HG03064 (cell line): ENCODE results near the gene NOXO1.
A peak's percentile ranks its signal among the peaks of the same experiment; 100 is the strongest.
"Not testable (repeated sequence)": the region's sequence is repeated elsewhere in the genome, so short reads cannot be mapped to it uniquely, and the experiment has no call there.

ENCODE experiments used
- ATAC-seq: cut with Tn5 transposase; IDR thresholded peaks from one replicate; pipeline ENCODE4 v1.9.1; 2021; ENCODE audit warnings: low read depth; ENCODE audit not compliant: unreplicated experiment

NOXO1 gene

DNA sequence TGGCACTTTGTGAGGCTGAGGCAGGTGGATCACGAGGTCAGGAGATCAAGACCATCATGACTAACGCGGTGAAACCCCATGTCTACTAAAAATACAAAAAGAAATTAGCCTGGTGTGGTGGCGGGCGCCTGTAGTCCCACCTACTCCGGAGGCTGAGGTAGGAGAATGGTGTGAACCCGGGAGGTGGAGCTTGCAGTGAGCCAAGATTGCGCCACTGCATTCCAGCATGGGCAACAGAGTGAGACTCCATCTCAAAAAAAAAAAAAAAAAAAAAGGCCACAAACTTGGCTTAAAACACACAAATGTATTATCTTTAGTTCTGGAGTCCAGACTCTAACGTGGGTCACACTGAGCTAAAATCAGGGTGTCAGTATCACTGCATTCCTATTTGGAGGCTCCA lies 30.5 kb upstream of the NOXO1 start:
- ATAC-seq, result not testable (repeated sequence)

DNA sequence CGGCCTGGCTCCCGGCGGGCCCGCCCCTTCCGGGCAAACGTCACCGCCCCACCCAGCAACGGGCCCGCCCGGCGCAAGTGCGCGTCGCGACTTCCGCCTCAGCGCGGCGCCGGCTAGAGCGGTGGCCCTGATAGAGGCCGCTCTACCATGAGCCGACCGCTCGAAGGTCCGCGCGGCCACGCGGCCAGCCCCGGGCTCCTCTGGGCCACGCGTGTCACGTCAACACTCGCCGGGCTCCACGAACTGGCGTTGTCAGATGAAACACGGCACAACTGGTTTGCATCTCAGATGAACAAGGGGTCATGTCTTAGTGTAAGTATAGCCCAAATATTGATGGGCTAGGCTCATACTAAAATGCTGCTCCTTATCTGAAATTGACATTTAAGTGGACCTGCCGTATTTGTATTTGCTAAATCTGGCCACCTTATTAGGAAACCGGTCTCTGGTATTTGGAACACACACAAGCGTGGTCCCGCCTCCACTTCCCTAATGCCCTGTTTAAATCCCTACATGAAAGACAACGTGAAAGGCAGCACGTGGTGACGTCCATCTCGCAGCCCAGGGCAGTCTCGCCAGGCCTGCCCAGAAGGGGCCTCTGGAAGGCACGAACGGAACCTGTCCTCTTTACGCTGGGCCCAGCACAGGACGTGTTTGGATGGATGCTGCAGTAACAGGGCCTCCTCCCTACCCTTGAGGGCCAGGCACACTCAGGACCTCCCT lies 28.7 kb upstream of the NOXO1 start, which contains the start of gene ZNF598:
Gene ZNF598 (minus strand): TSS at position 31 of the 720 bp plus-strand sequence.
- peak; percentile 74 for ATAC-seq

DNA sequence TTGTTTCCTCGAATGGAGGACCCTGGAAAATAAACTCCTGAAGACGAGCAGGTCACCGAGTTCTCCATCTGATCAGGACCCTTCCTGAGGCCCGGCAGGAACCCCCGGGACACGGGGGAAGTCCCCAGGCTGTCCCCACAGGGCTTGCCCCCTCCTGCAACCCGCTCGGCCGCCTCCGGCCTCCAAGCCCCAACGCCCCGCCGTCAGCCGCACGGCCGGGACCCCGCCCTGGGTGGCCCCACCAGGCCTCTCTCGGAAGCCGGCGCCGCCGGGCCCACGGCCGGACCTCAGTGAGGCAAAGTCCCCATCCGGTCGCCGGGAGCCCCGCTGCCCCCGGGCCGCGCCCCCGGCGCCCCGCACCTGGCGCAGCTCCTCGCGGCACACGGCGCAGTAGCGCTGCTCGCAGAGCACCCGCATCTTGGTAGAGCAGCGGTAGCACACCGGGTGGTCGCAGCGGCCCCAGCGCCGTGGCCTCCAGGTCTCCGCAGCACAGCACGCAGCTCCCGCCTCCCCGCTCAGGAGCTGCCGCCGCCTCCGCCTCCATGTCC lies 28.0 kb upstream of the NOXO1 start:
- ATAC-seq, result peak; percentile 35

DNA sequence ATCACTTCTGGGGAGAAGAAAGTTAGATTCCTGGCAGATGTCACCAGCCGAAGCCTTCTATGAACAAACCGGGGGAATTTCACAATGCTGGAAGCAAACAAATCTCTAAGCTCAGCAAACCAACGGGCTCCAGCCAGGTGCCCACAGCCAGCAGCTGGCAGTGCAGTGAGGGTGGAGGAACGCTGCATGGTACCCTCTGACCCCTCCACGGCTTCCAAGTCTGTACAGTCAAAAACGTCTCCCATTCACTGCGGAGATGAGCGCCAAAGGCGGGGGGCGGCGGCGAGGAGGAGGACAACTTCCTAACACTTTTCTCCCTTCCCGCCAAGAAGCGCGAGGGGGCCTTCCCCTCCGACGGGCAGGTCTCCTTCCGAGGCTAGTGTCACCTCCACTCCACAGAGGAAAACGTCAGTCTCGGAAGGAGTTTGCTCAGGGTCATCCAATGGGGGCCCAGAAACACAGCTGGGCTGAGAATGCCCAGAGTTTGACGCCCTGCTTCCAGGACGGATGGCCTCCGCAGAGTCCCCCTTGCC lies 27.4 kb upstream of the NOXO1 start:
- ATAC-seq, result no peak

DNA sequence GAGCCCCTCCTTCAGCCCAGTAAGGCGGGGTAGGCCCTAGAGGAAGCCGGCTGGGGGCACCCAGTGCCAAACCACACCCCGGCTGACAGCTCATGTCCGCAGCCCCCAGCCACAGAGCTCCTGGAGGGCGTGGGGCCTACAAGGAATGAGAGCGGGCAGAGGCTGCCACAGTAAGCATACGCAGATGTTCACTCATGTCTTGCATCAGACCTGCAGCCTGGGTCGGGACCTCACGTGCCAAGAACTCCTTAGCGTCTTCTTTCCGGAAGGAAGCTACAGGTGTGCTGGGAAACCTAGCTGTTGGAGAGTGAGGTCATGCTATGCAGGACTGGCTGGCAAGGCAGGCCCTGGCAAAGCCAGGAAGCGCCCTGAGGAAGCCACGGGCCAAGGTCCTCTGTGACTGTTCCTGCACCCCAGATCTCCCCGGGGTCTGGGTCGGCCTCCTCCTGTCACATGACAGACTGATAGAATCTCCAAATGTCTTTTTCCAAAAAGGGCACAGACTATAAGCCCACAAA lies 26.8 kb upstream of the NOXO1 start:
- no peak for ATAC-seq

DNA sequence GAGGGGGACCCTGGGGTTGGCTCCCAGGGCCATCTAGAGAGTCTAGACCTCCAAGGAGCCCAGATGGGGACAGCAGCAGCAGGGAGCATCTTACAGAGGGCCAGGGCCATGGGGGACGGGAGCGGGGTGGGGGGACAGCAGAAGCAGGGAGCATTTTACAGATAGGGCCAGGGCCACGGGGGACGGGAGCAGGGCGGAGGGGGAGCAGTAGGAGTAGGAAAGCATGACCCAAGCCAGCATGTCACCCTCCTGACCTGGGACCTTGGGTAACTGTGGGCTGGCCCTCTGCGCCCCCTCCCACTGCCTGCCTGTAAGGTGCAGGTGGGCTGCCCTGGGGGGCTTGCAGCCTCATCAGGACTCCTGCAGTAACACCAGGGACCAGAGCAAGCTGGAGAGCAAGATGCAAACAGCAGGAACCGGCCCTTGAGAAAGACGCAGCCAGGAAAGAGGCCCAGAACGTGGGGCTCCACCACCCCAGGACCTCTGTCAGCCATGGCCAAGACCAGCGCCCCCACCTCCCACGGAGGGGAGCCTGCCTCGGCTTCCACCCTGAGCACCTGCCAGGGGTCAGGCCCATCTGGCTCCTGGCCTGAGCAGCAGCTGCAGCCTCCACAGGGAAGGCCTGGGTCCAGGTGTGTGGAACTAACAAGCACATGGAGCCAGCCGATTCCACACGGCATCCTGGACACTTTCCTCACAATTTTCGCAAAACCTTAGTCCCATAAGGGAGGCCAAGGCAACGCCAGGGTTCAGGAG lies 26.0 kb upstream of the NOXO1 start:
- ATAC-seq, result no peak

DNA sequence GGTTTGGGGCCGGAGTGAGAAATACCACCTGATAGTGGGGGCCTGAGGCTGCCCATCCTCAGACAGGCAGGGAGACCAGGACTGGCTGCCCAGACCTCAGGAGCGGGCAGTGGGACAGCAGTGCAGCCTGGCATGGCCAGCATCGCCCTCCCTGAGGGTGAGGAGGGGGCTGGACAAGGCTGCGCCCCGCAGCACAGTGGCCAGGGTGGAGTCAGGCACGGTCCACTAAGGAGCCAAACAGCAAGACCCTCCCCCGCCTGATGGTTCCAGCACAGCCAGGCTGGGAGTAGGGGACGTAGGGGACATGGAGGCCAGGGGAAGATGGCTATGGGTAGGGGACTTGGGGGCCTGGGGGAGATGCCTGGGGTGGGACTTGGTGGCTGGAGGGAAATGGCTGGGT lies 25.0 kb upstream of the NOXO1 start:
- ATAC-seq, result no peak

DNA sequence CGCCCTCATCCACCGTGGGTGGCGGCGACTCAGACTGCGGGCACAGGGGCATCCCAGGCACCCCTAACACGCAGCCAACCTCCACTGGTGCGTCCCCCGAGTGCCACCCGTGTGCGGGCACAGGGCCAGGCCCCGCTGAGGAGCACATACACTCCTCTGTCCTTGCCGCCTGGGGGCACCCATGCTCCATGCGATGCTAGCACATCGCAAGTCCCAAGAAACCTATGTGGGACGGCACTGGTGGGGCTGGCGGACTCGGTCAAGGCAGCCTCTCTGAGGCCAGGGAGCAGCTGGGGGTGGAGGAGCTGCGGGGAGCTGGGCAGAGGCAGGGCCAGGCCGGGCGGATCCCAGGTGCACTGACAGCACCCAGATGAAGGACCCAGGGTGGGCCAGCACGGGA lies 24.4 kb upstream of the NOXO1 start:
- ATAC-seq, result no peak

DNA sequence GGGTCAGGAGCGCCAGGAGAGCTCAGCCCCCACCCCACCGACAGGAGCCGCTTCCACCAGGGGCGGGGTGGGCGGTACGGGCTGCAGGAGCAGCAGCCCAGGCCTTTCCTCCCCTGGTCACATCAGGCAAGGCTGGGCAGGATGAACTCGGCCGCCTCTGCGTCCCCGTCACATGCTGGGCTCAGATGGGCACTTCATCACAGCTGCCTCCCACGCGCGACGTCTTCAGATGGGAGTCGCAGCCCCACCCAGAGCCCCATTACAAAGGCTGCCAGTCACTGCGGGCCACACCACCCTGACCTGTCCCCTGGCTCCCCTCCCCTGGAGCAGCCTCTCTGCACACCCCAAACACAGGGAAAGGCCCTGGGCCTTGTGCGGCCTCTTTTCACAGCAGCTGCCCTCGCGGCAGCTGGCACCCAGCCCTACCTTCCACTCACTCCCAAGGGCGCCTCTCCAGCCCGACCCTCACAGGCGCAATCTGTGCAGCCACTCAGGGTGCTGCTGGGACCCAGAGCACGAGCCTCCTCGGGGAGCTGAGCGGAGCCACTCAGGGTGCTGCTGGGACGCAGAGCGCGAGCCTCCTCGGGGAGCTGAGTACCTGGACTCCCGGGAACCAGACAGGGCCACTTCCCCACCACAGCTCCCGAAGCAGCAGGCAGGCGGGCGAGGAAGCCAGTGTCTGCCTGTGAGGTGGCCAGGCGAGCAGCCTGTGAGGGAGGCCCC lies 23.7 kb upstream of the NOXO1 start:
- no peak for ATAC-seq

DNA sequence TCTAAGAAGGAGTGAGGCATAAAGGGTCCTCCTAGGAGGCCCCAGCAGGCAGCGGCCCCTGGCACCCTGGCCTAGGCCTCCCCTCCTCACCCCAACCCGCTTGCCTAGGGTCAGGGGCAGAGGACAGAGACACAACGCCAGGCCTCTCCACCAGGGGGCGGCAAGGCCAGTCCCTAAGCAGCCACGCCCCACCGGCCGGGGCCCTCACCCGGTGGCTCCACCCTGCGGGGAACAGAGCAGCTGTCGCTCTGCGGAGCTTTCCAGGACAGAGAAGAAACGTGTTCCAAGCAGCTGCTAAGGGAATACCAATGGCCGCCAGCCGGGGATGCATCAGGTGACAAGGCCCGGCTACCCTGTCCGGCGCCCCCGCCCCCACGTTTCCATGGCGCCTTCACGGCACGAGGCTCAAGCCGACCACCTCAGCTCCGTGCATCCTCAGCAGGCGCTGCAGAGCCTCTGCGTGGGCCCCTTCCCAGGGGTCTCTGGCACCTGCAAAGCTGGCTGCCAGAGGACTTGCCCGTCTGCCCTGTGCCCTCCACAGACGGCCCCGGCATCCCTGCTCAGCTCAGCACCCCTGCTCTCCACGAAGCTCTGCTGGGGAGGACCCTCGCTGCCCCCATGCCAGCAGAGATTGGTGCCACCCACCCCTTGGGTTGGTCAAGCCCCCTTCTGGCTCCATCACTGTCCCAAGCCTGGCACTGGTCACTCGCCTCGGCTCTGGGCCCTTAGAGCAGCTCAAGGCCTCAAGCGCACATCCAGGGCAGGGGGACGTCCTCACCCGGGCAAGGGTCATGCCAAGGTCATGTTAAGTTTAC lies 22.8 kb upstream of the NOXO1 start:
- no peak for ATAC-seq

DNA sequence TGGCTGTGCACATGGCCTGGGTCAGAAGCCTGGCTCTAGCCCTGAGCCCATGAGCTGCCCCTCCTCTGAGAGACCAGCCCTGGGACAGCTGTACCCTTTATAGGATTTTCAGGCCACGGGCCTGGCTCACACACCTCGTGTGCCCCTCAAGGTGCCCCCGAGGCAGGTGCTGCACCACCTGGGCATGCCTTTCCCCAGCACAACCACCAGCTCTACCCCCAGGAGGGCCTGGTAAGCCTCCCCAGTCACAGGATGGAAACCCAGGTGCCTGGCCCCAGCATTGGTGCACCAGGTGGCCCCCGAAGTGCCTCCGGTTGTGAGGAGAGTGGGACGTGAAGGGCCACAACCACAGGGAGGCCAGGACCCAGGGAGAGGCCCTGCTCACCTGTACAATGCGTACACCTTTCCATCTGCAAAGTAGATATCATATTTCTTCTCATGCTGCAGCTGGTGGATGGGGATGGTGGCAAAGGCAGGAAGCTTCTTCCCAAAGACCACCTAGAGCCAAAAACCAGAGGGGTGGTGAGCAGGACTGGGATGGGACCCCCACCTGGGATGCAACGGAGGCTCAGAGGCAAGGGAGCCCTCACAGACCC lies 22.1 kb upstream of the NOXO1 start:
- ATAC-seq, result no peak

DNA sequence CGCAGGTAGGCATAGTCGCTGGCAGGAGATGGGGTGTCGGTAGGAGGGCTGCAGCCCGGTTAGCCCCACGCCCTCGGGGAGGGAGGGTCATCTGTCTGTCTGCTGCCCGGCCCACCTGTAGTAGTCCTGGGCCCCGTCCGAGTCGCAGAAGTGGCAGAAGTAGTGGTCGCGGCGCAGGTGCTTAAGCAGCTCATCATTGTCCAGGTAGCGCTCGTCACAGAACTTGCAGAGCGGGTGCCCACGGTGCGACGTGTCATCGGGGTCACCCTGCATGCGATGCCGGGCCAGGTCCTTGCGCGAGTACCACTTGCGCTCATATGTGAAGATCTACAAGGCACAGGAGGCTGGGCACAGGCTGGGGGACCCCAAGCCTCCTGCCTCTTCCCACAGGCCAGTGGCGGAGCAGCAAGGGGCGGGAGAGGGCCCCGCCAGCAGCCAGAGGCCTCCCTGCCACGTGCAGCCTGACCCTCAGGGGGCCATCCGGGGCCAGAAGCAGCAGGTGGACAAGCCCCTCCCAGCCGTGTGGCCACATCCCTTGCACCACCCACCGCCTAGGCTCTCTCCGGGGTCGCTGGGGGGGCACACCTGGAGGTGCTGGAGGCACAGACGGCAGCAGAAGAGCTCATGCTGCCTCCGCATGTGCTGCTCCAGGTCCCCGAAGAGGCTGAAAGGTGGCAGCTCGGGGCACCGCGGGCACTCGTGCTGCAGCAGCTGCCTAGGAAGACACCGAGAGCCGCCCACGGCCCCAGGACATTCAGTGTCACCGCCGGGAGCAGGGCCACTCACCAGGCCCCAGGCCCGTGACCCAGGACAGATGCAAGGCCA lies 21.3 kb upstream of the NOXO1 start:
- no peak for ATAC-seq

DNA sequence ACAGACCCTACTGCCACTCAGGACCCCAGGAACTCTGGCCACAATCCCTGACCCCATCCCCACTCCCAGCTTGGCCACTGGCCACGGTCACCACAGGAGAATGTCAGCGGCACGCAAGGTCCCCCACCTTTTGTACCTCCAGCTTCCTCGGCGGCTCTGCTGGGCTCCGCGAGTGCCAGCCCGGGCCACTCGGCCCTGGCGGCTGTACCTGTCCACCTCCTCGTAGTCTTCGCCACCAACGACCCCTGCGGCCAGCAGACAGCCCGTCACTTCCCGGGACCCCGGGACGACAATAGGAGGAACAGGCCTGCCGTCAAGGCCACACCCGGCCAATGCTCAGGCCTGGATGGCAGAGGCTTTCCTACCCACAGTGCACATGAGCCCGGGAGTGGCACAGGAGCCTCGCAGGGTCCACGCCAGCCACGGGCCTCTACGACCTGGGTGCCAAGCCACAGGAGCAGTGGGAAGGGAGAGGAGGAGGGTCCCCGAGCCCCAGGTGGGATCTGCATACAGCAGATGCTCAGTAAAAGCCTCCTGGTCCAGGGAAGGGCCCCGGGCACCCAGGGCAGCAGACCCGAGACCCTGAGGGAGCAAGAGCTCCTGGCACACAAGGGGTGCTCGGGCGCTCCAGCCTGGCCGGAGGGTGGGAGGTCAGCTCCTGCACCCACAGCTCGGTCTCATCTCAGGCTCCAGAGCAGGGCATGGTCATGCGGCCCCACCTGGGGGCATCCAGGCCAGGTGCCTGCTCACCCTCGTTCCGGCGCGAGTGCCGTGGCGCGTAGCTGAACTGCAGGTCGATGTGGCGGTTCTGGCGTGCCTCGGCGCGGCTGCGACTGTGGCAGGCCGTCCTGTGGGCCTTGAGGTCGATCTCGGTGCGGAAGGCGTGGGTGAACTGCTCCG lies 20.4 kb upstream of the NOXO1 start:
- no peak for ATAC-seq

DNA sequence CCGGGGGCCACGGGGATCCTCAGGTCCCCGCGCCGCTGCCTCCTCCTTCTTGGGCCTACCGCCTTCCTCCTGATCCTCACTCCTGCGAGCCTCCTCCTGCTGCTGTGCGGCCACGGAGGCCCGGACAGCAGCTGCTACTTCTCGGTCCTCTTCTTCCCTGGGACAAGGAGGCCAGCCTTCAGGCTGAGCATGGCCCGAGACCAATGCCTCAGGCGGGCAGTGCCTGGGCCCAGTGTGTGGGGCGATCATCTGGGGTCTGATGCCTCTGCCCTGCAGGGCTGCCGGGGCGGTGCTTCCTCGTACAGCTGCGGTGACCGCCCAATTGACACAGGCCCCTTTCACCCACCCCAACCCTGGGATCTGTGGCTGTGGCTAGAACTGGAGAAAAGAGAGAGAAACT lies 19.8 kb upstream of the NOXO1 start:
- no peak for ATAC-seq

DNA sequence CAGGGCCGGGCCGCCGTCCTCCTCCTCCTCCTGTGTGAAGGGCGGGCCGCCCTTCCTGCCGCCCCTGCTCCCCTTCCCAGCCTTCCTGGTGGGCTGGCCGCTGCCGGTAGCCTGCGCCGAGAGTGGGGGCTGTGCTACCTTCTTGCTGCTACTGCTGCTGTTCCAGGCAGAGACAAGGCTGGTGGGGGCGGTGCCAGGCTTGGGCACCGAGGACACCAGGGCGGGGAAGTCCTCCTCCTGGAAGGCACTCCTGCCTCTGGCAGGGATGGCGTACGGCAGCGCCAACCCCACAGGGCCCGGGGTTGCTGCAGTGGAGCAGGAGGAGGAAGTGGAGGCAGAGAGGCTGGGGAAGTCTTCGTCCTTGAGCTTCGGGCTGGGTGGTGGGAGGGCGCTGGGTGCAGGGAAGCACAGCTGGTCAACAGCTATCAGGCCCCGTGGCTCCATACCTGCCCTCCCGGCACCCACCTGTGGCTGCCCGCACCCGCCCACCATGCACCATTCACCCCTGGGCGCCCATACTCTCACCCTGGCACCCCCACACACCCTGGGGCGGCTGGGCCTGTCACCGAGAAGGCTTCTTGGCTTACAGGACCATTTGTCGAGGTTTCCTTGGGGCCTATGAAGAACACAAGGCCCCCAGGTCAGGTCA lies 18.7 kb upstream of the NOXO1 start:
- no peak for ATAC-seq

DNA sequence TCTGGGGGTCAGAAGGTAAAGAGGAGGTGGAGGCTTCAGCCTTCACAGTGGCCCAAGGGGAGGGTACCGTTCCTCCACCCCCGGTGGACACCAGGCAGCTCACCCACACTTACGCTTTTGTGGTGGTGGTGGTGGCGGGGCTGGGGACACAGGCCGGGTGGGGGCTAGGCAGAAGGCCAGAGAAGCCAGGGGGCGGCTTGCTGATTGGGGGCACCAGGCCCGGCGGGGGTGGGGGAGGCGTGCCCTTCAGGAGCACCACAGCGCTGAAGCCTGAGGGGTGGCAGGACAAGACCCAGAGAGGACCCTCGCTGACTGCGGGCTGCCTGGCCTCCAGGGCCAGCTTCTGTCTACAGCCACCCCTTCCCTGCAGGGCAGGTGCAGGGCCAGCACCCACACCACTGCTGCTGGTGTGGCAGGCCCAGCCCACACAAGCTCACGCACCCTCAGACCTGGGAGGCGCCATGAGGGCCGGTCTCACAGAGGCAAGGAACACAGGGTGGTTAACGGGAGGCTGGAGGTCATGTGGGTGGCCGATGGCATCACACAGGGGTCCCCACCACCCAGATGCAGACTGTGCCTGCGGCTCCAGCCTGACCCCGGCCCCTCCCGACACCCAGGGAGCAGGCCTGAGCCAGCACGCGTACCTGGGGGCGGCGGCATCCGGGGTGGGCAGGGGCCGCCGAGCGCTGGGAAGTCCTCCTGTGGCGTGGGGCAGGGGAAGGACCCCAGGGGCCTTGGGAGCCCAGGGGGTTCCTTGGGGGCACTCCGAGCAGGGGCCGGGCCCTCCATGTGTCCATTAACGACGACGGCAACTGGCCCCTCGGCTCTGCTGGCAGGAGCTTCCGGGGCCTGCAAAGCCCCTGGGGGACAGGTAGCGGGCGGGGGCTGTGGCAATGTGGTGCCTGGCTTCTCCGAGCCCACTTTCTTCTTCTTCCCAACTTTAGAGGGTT lies 17.9 kb upstream of the NOXO1 start:
- ATAC-seq, result no peak
